ENCODE data around the gene PPP4R2. TPM values are rescaled to one million over a fixed set of nuclear protein-coding genes. Genes with fewer than 3 reads are reported as not detected.

Gene PPP4R2
- total and polyA plus RNA-seq, 10 of the 15 experiments (the other 5 are each of a cell fraction or from before 2014, with no cell fraction given), result 16.7 to 83.4 (median 38.9) TPM

GRCh38 chr3:72957297-72957696 lies 39.3 kb upstream of the PPP4R2 start:
- H3K9me3 ChIP-seq (replicated peaks; ENCODE audit: control insufficient read depth, insufficient read depth, low read length), result no peaks in the 10 kb centered on the region
- intact Hi-C loops (cut with micrococcal nuclease; ENCODE audit: unreplicated experiment), result no loop called here
- H3K79me2 ChIP-seq (ENCODE audit: control insufficient read depth, insufficient read depth, low read length), result no peaks in the 10 kb centered on the region
- H3K4me2 ChIP-seq (ENCODE audit: control insufficient read depth, insufficient read depth), result no peak overlapping the region
- WGBS (ENCODE audit: insufficient coverage, insufficient replicate concordance, low lambda C conversion rate, missing lambda C conversion rate), result 90% methylated on average over 8 of the region's 8 CpGs
- H3K27ac ChIP-seq (ENCODE audit: control insufficient read depth, insufficient read depth), result no peak overlapping the region
- ChIA-PET POLR2A (interaction anchor here (0.7 kb wide), 1 partner anchor 475 kb away, joined by 4 read pairs; no protein-coding TSS in a partner anchor), CTCF (no interaction called here), RAD21 (ENCODE audit: unreplicated experiment) (no interaction called here), SMC1A (ENCODE audit: uncharacterized antibody, unreplicated experiment) (no interaction called here)
- DNase-seq (ENCODE audit: low read depth, low spot score), result no peak
- H3K4me1 ChIP-seq (ENCODE audit: control insufficient read depth, insufficient read depth, low read length), result no peaks in the 10 kb centered on the region
- no TSS peak for BruUV-seq (replicated peaks)
- FAIRE-seq, result no peak
- H3K9ac ChIP-seq (ENCODE audit: control insufficient read depth, insufficient read depth, low read length), result no peak overlapping the region
- H3K4me3 ChIP-seq, result no peak overlapping the region
- H3K27me3 ChIP-seq (replicated peaks in 1 of 2; ENCODE audit: control insufficient read depth in 2 of 2, insufficient read depth in 2 of 2, low read length in 1 of 2), result no peaks in the 10 kb centered on the region
- ATAC-seq, result no peak
- no peaks in the 10 kb centered on the region for H3K36me3 ChIP-seq (ENCODE audit: control insufficient read depth in 2 of 2, insufficient read depth in 2 of 2, low read length in 1 of 2)
- in situ Hi-C loops (cut with MboI), result no loop called here
- no peaks in the 10 kb centered on the region for H4K20me1 ChIP-seq (ENCODE audit: control insufficient read depth, insufficient read depth)
- TF ChIP-seq RB1 (IDR thresholded peaks at IDR 0.05; ENCODE audit: borderline replicate concordance) (no peak), MTA2 (IDR thresholded peaks at IDR 0.05; ENCODE audit: low read depth) (no peak), STAT1 (conservative IDR thresholded peaks at IDR 0.05) (no peak), ZNF274 (IDR thresholded peaks at IDR 0.05; ENCODE audit: insufficient read depth, insufficient read length) (no peak), SUPT20H (IDR thresholded peaks at IDR 0.05; ENCODE audit: borderline replicate concordance, control insufficient read depth, low read depth, low read length) (no peak), CEBPZ (IDR thresholded peaks at IDR 0.05; ENCODE audit: low read depth, low read length) (no peak), REST (IDR thresholded peaks at IDR 0.05; ENCODE audit: low read depth, low read length) (no peak), ZBED1 (IDR thresholded peaks at IDR 0.05; ENCODE audit: borderline replicate concordance) (no peak), HCFC1 (IDR thresholded peaks at IDR 0.05; ENCODE audit: low read length) (no peak), SUZ12 (IDR thresholded peaks at IDR 0.05; ENCODE audit: unreplicated experiment) (no peak), HDAC6 (IDR thresholded peaks at IDR 0.05; ENCODE audit: unreplicated experiment) (no peak), MEF2B (IDR thresholded peaks at IDR 0.05; ENCODE audit: partially characterized antibody, poor library complexity, severe bottlenecking) (no peak), IRF5 (IDR thresholded peaks at IDR 0.05; ENCODE audit: borderline replicate concordance) (no peak), GATAD2B (conservative IDR thresholded peaks at IDR 0.05; ENCODE audit: low read depth) (no peak), ZSCAN29 (IDR thresholded peaks at IDR 0.05) (no peak), CREB1 (IDR thresholded peaks at IDR 0.05; ENCODE audit: low read depth) (no peak)
- H2AFZ ChIP-seq (ENCODE audit: control insufficient read depth, low read depth, low read length), result no peak overlapping the region
